Measurements from ENCODE around the gene EFHC2. TPM values are rescaled to one million over a fixed set of nuclear protein-coding genes. Genes with fewer than 3 reads are reported as not detected.
A peak's percentile ranks its signal among the peaks of the same experiment; 100 is the strongest.

Gene EFHC2
- total and polyA plus RNA-seq, 10 of the 15 experiments (the other 5 are each of a cell fraction or from before 2014, with no cell fraction given), result 0.56 TPM; not detected in 9

- intact Hi-C loops (cut with micrococcal nuclease; ENCODE audit: unreplicated experiment), result no loop called here
- TF ChIP-seq ESRRA (IDR thresholded peaks at IDR 0.05; ENCODE audit: low read length) (no peak), RAD51 (IDR thresholded peaks at IDR 0.05) (no peak), NKRF (conservative IDR thresholded peaks at IDR 0.05) (no peak), IRF5 (IDR thresholded peaks at IDR 0.05; ENCODE audit: borderline replicate concordance) (no peak), MAX (IDR thresholded peaks at IDR 0.05; ENCODE audit: low read depth, low read length) (no peak), NR2C2 (IDR thresholded peaks at IDR 0.05; ENCODE audit: borderline replicate concordance, control insufficient read depth, insufficient read length, low read depth) (no peak), CTCF (IDR thresholded peaks at IDR 0.05 in 2 of 3, conservative IDR thresholded peaks at IDR 0.05 in 1 of 3; ENCODE audit: control insufficient read depth in 2 of 3, extremely low read depth in 1 of 3, insufficient read depth in 1 of 3, low read depth in 3 of 3, low read length in 3 of 3) (peak in 1 of 3 experiments; percentile 22; a peak in 1 of 6 replicates)
- in situ Hi-C loops (cut with MboI), result no loop called here
- SMC1A ChIA-PET (ENCODE audit: uncharacterized antibody, unreplicated experiment), result interaction anchor here (0.8 to 2.4 kb wide), 7 partner anchors 9 to 344 kb away, joined by 3 to 11 read pairs (median 6); no protein-coding TSS in a partner anchor
- POLR2A ChIA-PET, result no interaction called here
- Histone ChIP-seq H3K4me3 (no peak overlapping the region), H3K27me3 (replicated peaks in 1 of 2; ENCODE audit: control insufficient read depth in 2 of 2, insufficient read depth in 2 of 2, low read length in 1 of 2) (no peaks in the 10 kb centered on the region), H3K27ac (ENCODE audit: control insufficient read depth, insufficient read depth) (no peak overlapping the region), H3K4me2 (ENCODE audit: control insufficient read depth, insufficient read depth) (no peak overlapping the region), H3K4me1 (ENCODE audit: control insufficient read depth, insufficient read depth, low read length) (no peaks in the 10 kb centered on the region), H3K36me3 (ENCODE audit: control insufficient read depth in 2 of 2, insufficient read depth in 2 of 2, low read length in 1 of 2) (no peaks in the 10 kb centered on the region), H4K20me1 (ENCODE audit: control insufficient read depth, insufficient read depth) (no peaks in the 10 kb centered on the region), H3K79me2 (ENCODE audit: control insufficient read depth, insufficient read depth, low read length) (no peaks in the 10 kb centered on the region), H3K9me3 (replicated peaks; ENCODE audit: control insufficient read depth, insufficient read depth, low read length) (no peaks in the 10 kb centered on the region), H2AFZ (ENCODE audit: control insufficient read depth, low read depth, low read length) (no peak overlapping the region), H3K9ac (ENCODE audit: control insufficient read depth, insufficient read depth, low read length) (no peak overlapping the region)
- ATAC-seq (no peak), FAIRE-seq (no peak), DNase-seq (ENCODE audit: low read depth, low spot score) (no peak)
- CTCF ChIA-PET, result interaction anchor here (0.8 to 2.6 kb wide), 11 partner anchors 11 to 467 kb away, joined by 3 to 11 read pairs (median 4); no protein-coding TSS in a partner anchor
- RAD21 ChIA-PET (ENCODE audit: unreplicated experiment), result interaction anchor here (1.0 to 1.9 kb wide), 7 partner anchors 8 to 345 kb away, joined by 3 to 6 read pairs (median 3); no protein-coding TSS in a partner anchor
- WGBS (ENCODE audit: insufficient coverage, insufficient replicate concordance, low lambda C conversion rate, missing lambda C conversion rate), result 11% methylated on average over 2 of the region's 2 CpGs
- BruUV-seq (replicated peaks), result no TSS peak
Observed at GRCh38 chrX:44303119-44303518, 40.4 kb downstream of the EFHC2 start.

Measured in GM12878 (cell line).